ENCODE data around the gene CRTC2. TPM values are rescaled to one million over a fixed set of nuclear protein-coding genes. Genes with fewer than 3 reads are reported as not detected.
"Not testable (repeated sequence)": the region's sequence is repeated elsewhere in the genome, so short reads cannot be mapped to it uniquely, and the experiment has no call there.

The CRTC2 gene
- polyA plus RNA-seq, 1 donor from 2014 or later, result 57.2 TPM

DNA sequence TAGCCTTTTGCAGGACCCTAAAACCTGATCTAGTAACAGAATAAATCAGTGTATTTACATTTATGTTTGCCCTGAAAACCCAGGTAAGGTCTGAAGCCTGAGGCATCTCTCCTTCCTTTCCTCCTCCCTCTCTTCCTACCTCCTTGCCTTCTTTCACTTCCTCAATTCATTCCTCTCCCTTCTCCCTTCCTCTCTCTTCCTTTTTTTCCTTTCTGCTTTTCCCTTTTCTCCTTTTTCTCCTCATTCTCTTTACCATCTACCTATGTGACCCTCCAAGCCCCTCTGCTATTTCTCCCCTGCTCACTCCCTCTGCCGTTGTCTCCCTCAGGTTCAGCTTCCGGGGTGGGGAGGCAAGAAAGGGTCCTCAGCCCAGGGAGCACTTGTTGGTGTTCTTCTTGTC, 23.3 kb upstream of the CRTC2 start:
- H3K4me3 Mint-ChIP-seq, H3K36me3 Mint-ChIP-seq, H3K27ac Mint-ChIP-seq, H3K9me3 Mint-ChIP-seq, H3K27me3 Mint-ChIP-seq: not testable (repeated sequence)
- peaks cover 17 to 28% (median 22%) of the 10 kb centered on the region in 3 donors for H3K4me1 Mint-ChIP-seq

- H3K9me3 Mint-ChIP-seq, H3K36me3 Mint-ChIP-seq, H3K27me3 Mint-ChIP-seq: not testable (repeated sequence)
- H3K4me3 Mint-ChIP-seq, result peak overlapping the region in 2 of 4 donors; percentile 99
- peak overlapping the region in 1 of 3 donors; percentile 4 for H3K27ac Mint-ChIP-seq
- peaks cover 14 to 33% (median 26%) of the 10 kb centered on the region in 3 donors for H3K4me1 Mint-ChIP-seq
Observed at GRCh38 chr1:153979091-153979490, 20.7 kb upstream of the CRTC2 start.

- peak overlapping the region; percentile 83 to 94 (median 93) for H3K27ac Mint-ChIP-seq
- H3K27me3 Mint-ChIP-seq, result no peaks in the 10 kb centered on the region
- peaks cover 2% of the 10 kb centered on the region for H3K36me3 Mint-ChIP-seq
- H3K4me1 Mint-ChIP-seq, result peaks cover 14 to 34% (median 27%) of the 10 kb centered on the region in 3 donors
- no peaks in the 10 kb centered on the region for H3K9me3 Mint-ChIP-seq
- H3K4me3 Mint-ChIP-seq, result peak overlapping the region; percentile 95 to 99 (median 99)
Observed at GRCh38 chr1:153978274-153978909, 20.0 kb upstream of the CRTC2 start.

- Mint-ChIP-seq H3K4me3 (peak within 1 kb of the TSS; percentile 95 to 99 (median 99)), H3K27me3 (no peaks in the 10 kb centered on the region), H3K4me1 (peaks cover 14 to 34% (median 27%) of the 10 kb centered on the region in 3 donors), H3K27ac (peak within 1 kb of the TSS; percentile 83 to 95 (median 94)), H3K9me3 (no peaks in the 10 kb centered on the region), H3K36me3 (peaks cover 7% of the 10 kb centered on the region)
Observed at GRCh38 chr1:153977250-153978240, 19.1 kb upstream of the CRTC2 start, which contains the start of gene JTB. Gene JTB, minus strand, starts transcription at chr1:153977674. Its CDS starts 422 bp downstream, at chr1:153977252.

GRCh38 chr1:153976819-153977249, 18.4 kb upstream of the CRTC2 start:
- peak overlapping the region; percentile 95 to 99 (median 99) for H3K4me3 Mint-ChIP-seq
- no peaks in the 10 kb centered on the region for H3K9me3 Mint-ChIP-seq
- peak overlapping the region; percentile 83 to 95 (median 94) for H3K27ac Mint-ChIP-seq
- H3K27me3 Mint-ChIP-seq, result no peaks in the 10 kb centered on the region
- H3K36me3 Mint-ChIP-seq, result peaks cover 7% of the 10 kb centered on the region
- H3K4me1 Mint-ChIP-seq, result peaks cover 19 to 40% (median 28%) of the 10 kb centered on the region in 3 donors

- Mint-ChIP-seq H3K4me3 (peak overlapping the region in 1 of 4 donors; percentile 86), H3K9me3 (no peaks in the 10 kb centered on the region), H3K27ac (peak overlapping the region in 1 of 3 donors; percentile 50), H3K27me3 (no peaks in the 10 kb centered on the region), H3K4me1 (peaks cover 25 to 45% (median 30%) of the 10 kb centered on the region in 3 donors), H3K36me3 (peaks cover 7% of the 10 kb centered on the region)
Observed at GRCh38 chr1:153973525-153973924, 15.1 kb upstream of the CRTC2 start.

- peaks cover 7% of the 10 kb centered on the region for H3K36me3 Mint-ChIP-seq
- peak overlapping the region in 1 of 4 donors; percentile 86 for H3K4me3 Mint-ChIP-seq
- H3K4me1 Mint-ChIP-seq, result peaks cover 25 to 42% (median 28%) of the 10 kb centered on the region in 3 donors
- H3K27me3 Mint-ChIP-seq, result no peaks in the 10 kb centered on the region
- no peaks in the 10 kb centered on the region for H3K9me3 Mint-ChIP-seq
- peak overlapping the region in 1 of 3 donors; percentile 50 for H3K27ac Mint-ChIP-seq
Observed at GRCh38 chr1:153973071-153973470, 14.7 kb upstream of the CRTC2 start.

DNA sequence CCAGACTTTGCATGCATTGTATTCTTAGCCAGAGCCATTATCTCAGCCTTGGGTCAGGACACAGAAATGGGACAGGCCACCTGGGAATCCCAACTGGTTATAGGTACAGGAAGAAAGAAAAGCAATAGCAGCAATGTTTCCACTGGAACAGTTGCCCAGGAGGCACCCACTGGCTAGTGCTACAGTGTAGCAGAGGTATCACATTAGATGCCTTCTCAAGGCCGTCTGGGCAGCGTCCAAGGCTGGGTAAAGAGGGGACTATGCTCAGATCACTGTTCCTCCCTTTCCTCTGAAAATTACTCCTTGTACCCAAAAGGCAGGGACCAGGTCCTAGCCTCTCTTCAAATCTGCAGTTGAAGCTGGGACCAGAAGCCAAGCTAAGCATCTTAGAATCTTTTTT, 11.9 kb upstream of the CRTC2 start:
- peak overlapping the region in 1 of 3 donors; percentile 39 for H3K27ac Mint-ChIP-seq
- peak overlapping the region in 1 of 4 donors; percentile 16 for H3K4me3 Mint-ChIP-seq
- peaks cover 29 to 38% (median 30%) of the 10 kb centered on the region in 3 donors for H3K4me1 Mint-ChIP-seq
- no peaks in the 10 kb centered on the region for H3K9me3 Mint-ChIP-seq
- peaks cover 8% of the 10 kb centered on the region for H3K36me3 Mint-ChIP-seq
- no peaks in the 10 kb centered on the region for H3K27me3 Mint-ChIP-seq

DNA sequence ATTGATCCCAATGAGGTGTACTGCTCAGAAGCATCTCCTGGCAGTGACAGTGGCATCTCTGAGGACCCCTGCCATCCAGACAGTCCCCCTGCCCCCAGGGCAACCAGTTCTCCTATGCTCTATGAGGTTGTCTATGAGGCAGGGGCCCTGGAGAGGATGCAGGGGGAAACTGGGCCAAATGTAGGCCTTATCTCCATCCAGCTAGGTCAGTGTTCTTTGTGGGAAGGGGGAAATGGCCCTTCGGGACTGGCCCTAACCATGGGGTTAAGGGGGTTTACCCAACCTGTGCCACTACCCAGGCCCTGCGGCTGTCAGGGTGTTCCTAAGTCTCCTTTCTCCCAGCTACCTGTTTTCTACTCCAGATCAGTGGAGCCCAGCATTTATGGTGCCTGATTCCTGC, 10.6 kb upstream of the CRTC2 start:
- Mint-ChIP-seq H3K4me1 (peaks cover 30 to 33% (median 30%) of the 10 kb centered on the region in 3 donors), H3K4me3 (peak overlapping the region in 2 of 4 donors; percentile 79 to 87), H3K27me3 (no peaks in the 10 kb centered on the region), H3K36me3 (peaks cover 8% of the 10 kb centered on the region), H3K9me3 (no peaks in the 10 kb centered on the region), H3K27ac (peak overlapping the region in 1 of 3 donors; percentile 13)

- peaks cover 7% of the 10 kb centered on the region for H3K36me3 Mint-ChIP-seq
- H3K4me3 Mint-ChIP-seq, result peak overlapping the region in 3 of 4 donors; percentile 79 to 100 (median 97)
- H3K27ac Mint-ChIP-seq, result peak overlapping the region in 2 of 3 donors; percentile 13 to 98
- H3K9me3 Mint-ChIP-seq, result no peaks in the 10 kb centered on the region
- peaks cover 33 to 39% (median 34%) of the 10 kb centered on the region in 3 donors for H3K4me1 Mint-ChIP-seq
- no peaks in the 10 kb centered on the region for H3K27me3 Mint-ChIP-seq
Observed at GRCh38 chr1:153968408-153968807, 10.0 kb upstream of the CRTC2 start.

DNA sequence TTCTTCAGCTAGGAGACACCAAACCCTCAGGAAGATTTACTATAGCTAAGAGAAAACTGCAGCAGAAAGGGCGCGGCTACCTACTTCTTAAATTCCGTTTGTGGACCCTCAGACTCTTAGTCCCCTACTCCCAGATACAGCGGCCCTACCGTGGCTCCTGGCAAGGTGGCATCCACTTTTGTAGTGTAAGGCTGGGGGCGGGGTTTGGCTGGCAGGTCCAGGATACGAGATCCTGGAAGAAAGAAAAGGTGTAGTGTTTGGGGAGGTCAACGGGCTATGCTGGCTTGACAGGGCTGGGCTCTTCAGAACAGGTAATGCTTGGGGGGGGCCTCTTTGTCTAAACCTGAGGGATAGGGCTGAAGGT, 9.6 kb upstream of the CRTC2 start:
- Mint-ChIP-seq H3K4me1 (peaks cover 34 to 39% (median 35%) of the 10 kb centered on the region in 3 donors), H3K9me3 (no peaks in the 10 kb centered on the region), H3K27ac (peak overlapping the region; percentile 90 to 98 (median 97)), H3K4me3 (peak overlapping the region; percentile 89 to 100 (median 94)), H3K27me3 (no peaks in the 10 kb centered on the region), H3K36me3 (peaks cover 5% of the 10 kb centered on the region)

DNA sequence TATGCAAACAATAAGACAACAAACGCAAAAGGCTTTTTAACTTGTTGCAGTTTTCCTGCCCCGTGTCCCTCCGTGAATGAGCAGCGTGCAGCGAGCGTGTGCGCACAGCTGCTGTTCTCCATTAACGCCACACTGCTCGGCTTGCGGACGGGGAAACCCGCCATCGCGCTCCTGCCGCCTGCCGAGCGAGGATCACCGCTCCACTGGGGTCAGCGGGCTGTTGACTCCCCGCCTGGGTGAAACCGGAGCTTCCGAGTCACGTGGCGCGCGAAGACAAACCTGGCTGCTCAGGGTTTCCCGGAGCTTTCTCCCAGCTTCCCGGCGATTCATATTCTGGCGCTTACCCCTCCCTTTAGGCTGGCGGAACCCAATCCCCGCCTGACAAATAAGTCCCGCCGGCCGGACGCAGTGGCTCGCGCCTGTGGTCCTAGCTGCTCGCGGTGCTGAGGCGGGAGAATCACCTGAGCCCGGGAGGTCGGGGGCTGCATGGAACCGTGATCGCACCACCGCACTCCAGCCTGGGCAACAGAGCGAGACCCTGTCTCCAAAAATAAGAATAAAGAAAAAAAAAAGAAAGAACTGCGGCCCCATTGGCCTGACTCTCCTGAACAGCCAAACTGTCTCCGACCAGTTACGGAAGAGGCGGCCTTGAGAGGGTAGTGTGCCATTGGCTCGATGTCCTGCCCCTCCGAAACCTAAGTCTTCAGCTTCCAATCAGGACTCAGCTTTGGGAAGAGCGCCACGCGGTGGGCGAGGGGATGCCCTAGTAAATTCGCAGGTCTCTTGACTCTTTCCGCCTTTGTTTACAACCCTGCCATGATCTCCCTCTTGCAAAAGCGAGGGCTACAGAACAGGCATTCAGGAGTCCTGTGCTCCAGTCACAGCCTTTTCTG, 8.9 kb upstream of the CRTC2 start, which contains the start of gene CREB3L4:
Gene CREB3L4 (plus strand): TSS at position 796 of the 893 bp plus-strand sequence. CDS start 624 bp downstream, outside the sequence.
- Mint-ChIP-seq H3K27me3 (no peaks in the 10 kb centered on the region), H3K4me1 (peaks cover 35 to 43% (median 39%) of the 10 kb centered on the region in 3 donors), H3K36me3 (peaks cover 2% of the 10 kb centered on the region), H3K9me3 (no peaks in the 10 kb centered on the region), H3K4me3 (peak within 1 kb of the TSS; percentile 89 to 100 (median 94)), H3K27ac (peak within 1 kb of the TSS; percentile 90 to 98 (median 97))

- Mint-ChIP-seq H3K36me3 (peaks cover 2% of the 10 kb centered on the region), H3K9me3 (no peaks in the 10 kb centered on the region), H3K27ac (peak overlapping the region; percentile 86 to 94 (median 88)), H3K27me3 (no peaks in the 10 kb centered on the region), H3K4me1 (peaks cover 27 to 46% (median 45%) of the 10 kb centered on the region in 3 donors), H3K4me3 (peak overlapping the region; percentile 89 to 98 (median 94))
Observed at GRCh38 chr1:153963850-153964331, 5.5 kb upstream of the CRTC2 start.
